ENCODE measurements around the gene FAM184A.

DNA sequence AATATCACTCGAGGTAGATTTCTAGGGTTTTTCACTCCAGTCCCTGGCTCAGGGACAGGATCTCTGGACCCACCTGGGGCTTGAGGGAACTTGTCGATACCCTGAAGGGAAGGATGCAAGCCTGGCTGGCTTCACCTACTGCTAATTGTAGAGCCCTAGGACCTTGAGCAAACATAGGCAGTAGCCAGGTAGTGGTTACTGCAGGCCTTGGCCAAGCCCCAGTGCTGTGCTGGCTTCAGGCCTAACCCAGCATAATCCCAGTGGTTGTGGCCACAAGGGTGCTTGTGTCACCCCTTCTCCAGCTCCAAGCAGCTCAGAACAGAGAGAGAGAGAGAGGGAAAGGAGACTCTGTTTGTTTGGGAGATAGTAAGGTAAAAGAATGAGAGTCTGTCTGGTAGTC is 137.7 kb downstream of the FAM184A start:
- TF ChIP-seq CEBPB (IDR thresholded peaks at IDR 0.05; ENCODE audit: borderline replicate concordance, low read depth, low read length): no peak
- TF ChIP-seq ZNF34 (CRISPR knock-in tag; IDR thresholded peaks at IDR 0.05; ENCODE audit: borderline replicate concordance): no peak
- TF ChIP-seq, protein P1, sequence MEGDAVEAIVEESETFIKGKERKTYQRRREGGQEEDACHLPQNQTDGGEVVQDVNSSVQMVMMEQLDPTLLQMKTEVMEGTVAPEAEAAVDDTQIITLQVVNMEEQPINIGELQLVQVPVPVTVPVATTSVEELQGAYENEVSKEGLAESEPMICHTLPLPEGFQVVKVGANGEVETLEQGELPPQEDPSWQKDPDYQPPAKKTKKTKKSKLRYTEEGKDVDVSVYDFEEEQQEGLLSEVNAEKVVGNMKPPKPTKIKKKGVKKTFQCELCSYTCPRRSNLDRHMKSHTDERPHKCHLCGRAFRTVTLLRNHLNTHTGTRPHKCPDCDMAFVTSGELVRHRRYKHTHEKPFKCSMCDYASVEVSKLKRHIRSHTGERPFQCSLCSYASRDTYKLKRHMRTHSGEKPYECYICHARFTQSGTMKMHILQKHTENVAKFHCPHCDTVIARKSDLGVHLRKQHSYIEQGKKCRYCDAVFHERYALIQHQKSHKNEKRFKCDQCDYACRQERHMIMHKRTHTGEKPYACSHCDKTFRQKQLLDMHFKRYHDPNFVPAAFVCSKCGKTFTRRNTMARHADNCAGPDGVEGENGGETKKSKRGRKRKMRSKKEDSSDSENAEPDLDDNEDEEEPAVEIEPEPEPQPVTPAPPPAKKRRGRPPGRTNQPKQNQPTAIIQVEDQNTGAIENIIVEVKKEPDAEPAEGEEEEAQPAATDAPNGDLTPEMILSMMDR (CRISPR knock-in tag; IDR thresholded peaks at IDR 0.05): no peak
- TF ChIP-seq ZSCAN30 (CRISPR knock-in tag; IDR thresholded peaks at IDR 0.05): no peak
- TF ChIP-seq CCAR2 (optimal IDR thresholded peaks at IDR 0.05; ENCODE audit: low read depth, low read length): no peak
- TF ChIP-seq CAMTA2 (CRISPR knock-in tag; IDR thresholded peaks at IDR 0.05; ENCODE audit: borderline replicate concordance): no peak
- TF ChIP-seq, protein P2, sequence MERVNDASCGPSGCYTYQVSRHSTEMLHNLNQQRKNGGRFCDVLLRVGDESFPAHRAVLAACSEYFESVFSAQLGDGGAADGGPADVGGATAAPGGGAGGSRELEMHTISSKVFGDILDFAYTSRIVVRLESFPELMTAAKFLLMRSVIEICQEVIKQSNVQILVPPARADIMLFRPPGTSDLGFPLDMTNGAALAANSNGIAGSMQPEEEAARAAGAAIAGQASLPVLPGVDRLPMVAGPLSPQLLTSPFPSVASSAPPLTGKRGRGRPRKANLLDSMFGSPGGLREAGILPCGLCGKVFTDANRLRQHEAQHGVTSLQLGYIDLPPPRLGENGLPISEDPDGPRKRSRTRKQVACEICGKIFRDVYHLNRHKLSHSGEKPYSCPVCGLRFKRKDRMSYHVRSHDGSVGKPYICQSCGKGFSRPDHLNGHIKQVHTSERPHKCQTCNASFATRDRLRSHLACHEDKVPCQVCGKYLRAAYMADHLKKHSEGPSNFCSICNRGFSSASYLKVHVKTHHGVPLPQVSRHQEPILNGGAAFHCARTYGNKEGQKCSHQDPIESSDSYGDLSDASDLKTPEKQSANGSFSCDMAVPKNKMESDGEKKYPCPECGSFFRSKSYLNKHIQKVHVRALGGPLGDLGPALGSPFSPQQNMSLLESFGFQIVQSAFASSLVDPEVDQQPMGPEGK (CRISPR knock-in tag; IDR thresholded peaks at IDR 0.05): no peak
- TF ChIP-seq SMC3 (IDR thresholded peaks at IDR 0.05; ENCODE audit: low read length): no peak
- no peak for TF ChIP-seq PCBP1 (IDR thresholded peaks at IDR 0.05; ENCODE audit: borderline replicate concordance, low read depth, low read length)
- no peak for TF ChIP-seq ZNF17 (CRISPR knock-in tag; IDR thresholded peaks at IDR 0.05)
- TF ChIP-seq, protein P3, sequence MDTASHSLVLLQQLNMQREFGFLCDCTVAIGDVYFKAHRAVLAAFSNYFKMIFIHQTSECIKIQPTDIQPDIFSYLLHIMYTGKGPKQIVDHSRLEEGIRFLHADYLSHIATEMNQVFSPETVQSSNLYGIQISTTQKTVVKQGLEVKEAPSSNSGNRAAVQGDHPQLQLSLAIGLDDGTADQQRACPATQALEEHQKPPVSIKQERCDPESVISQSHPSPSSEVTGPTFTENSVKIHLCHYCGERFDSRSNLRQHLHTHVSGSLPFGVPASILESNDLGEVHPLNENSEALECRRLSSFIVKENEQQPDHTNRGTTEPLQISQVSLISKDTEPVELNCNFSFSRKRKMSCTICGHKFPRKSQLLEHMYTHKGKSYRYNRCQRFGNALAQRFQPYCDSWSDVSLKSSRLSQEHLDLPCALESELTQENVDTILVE (CRISPR knock-in tag; IDR thresholded peaks at IDR 0.05): no peak
- TF ChIP-seq, protein P4, sequence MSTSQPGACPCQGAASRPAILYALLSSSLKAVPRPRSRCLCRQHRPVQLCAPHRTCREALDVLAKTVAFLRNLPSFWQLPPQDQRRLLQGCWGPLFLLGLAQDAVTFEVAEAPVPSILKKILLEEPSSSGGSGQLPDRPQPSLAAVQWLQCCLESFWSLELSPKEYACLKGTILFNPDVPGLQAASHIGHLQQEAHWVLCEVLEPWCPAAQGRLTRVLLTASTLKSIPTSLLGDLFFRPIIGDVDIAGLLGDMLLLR (CRISPR knock-in tag; IDR thresholded peaks at IDR 0.05): no peak
- no peak for TF ChIP-seq MAF1 (CRISPR knock-in tag; IDR thresholded peaks at IDR 0.05; ENCODE audit: borderline replicate concordance)
- TF ChIP-seq JUNB (CRISPR knock-in tag; IDR thresholded peaks at IDR 0.05; ENCODE audit: borderline replicate concordance): no peak
